GM06990 (cell line): ENCODE results near the gene IL7R.
"Not testable (repeated sequence)": the region's sequence is repeated elsewhere in the genome, so short reads cannot be mapped to it uniquely, and the experiment has no call there.

Experiments used
- DNase-seq: peaks from one replicate; pipeline ENCODE4 v3.0.0-alpha.2; 2011; ENCODE audit not compliant: insufficient read length; ENCODE audit errors: extremely low read depth
- H3K27me3 ChIP-seq: replicated peaks from 2 replicates; pipeline ENCODE4 v1.6.0; 2011; ENCODE audit warnings: low read length; ENCODE audit not compliant: control insufficient read depth, insufficient read depth
- H3K36me3 ChIP-seq: 2 replicates; pipeline ENCODE4 v1.5.1; 2011; ENCODE audit warnings: low read length; ENCODE audit not compliant: control insufficient read depth, insufficient read depth
- H3K4me3 ChIP-seq: replicated peaks from 2 replicates; pipeline ENCODE4 v1.5.1; 2011; ENCODE audit warnings: low read depth, mild to moderate bottlenecking, control low read depth, low read length
- TF ChIP-seq, protein P1 (sequence below): IDR thresholded peaks from 2 replicates; pipeline ENCODE4 v1.5.1; 2011; ENCODE audit warnings: low read length, control low read depth, mild to moderate bottlenecking, inconsistent platforms; ENCODE audit not compliant: insufficient read depth, poor library complexity, severe bottlenecking

IL7R gene

DNA sequence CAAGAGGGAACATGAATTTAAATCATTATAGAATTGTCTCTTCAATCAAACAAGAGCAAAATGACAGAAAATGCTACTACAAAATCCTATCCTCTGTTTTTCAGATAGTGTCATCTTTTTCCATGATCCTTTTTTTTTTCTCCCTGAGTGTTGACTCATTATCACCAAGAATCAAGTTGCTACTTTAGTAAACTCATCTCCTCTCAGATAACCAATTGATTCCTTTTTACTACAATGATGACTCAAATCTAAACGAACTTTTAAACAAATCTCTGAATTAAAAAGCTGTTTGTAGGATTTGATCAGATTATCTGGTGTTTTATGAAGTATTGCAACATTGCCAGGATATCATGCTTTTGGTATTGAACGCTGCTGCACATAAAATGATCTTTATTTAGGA, 23.9 kb upstream of the IL7R start:
- Histone ChIP-seq H3K27me3 (no peaks in the 10 kb centered on the region), H3K4me3 (no peak overlapping the region), H3K36me3 (no peaks in the 10 kb centered on the region)
- TF ChIP-seq, protein P1, sequence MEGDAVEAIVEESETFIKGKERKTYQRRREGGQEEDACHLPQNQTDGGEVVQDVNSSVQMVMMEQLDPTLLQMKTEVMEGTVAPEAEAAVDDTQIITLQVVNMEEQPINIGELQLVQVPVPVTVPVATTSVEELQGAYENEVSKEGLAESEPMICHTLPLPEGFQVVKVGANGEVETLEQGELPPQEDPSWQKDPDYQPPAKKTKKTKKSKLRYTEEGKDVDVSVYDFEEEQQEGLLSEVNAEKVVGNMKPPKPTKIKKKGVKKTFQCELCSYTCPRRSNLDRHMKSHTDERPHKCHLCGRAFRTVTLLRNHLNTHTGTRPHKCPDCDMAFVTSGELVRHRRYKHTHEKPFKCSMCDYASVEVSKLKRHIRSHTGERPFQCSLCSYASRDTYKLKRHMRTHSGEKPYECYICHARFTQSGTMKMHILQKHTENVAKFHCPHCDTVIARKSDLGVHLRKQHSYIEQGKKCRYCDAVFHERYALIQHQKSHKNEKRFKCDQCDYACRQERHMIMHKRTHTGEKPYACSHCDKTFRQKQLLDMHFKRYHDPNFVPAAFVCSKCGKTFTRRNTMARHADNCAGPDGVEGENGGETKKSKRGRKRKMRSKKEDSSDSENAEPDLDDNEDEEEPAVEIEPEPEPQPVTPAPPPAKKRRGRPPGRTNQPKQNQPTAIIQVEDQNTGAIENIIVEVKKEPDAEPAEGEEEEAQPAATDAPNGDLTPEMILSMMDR, result no peak
- DNase-seq, result no peak

DNA sequence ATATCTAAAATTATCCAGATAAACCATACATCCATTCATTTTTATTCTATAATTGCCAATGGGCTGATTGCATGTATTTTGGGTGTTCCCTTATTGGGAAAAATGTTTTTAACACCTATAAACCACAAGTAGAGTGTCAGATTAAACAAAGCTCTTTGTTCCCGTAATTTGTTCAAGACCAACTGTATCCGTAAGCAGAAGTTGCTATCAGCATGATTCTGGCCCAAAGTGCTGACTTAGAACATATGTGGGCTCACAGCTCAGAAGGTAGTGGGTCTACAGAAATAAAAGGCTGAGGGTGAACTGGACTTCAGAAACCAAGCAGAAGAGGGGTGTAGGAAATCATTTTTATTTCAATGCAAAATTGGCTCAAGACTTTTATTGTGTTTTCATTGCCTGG, 23.5 kb upstream of the IL7R start:
- no peak for DNase-seq
- no peaks in the 10 kb centered on the region for H3K36me3 ChIP-seq
- H3K27me3 ChIP-seq, result no peaks in the 10 kb centered on the region
- no peak overlapping the region for H3K4me3 ChIP-seq
- TF ChIP-seq, protein P1, result no peak

DNA sequence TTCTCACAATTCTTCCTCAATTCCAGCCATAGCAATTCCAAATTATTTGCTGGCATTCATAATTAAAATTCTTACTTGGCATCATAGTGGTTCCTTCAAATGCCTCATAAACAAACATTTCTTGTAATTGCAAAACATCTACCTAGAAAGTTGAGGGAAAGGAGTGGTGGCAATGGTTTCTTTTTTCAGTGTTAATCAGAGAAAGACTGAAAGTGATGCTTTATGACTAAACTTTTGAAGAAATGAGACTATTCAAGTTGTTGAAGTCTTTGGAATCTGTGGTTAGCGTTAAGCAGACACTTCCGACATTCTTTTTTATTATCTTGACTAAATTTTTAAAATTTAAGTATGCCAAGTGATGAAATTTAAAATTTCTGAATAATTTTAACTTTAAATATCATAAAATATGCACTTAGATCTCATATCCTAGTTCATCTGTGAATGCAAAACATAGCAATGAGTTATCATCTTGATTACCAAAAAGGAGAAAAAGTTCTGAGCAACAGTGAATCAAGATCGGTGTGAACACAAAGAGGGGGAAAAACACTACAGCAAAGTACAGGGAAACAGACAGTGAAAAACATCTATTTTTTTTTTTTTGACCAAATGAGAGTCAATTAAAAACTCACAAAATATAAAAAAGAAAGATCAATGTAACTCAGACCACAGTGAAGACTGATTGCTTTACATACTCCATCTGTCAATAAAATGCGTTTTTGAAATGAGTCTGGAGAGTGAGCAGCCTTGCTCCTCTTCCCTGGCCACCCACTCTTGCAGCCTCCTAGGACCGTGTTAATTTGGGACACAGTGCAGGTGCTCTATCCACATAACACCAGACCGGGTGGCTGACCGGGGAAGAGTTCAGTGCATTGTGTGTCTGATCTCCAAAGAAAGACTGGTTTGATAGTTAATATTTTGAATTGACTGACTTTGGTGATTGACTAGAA, 20.6 kb upstream of the IL7R start:
- Histone ChIP-seq H3K27me3 (no peaks in the 10 kb centered on the region), H3K4me3 (no peak overlapping the region), H3K36me3 (no peaks in the 10 kb centered on the region)
- TF ChIP-seq, protein P1, result no peak
- no peak for DNase-seq

DNA sequence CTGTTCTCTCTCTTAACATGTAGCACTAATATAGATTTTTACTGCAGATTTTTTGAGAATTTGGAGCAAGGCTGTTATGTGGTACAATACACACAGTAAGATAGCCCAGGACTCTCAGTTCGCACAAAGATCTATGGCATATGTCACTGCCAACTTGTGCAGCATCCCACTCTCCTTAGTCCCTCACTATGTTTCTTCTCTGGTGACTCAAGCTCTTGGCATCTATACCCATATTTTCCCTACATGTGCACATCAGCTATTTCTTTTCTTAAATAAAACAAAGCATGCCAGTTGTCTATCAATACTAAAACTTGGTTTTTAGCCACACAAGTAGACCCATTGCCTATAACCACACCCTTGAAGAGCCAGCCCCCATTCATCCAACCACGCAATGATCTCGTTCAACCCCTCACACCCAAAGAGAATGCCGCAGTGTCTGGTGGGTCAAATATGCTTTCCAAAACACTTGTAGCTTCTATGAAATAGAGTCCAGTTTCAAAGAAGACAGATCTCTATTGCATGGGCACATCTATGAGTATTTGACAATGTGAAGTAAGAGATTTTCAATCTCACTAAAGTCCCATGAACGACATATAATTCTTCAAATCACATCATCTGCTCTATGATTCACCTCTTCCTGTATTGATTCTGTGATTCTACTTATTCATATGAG, 18.2 kb upstream of the IL7R start:
- TF ChIP-seq, protein P1, result no peak
- H3K36me3 ChIP-seq, result no peaks in the 10 kb centered on the region
- no peak overlapping the region for H3K4me3 ChIP-seq
- DNase-seq, result no peak
- H3K27me3 ChIP-seq, result no peaks in the 10 kb centered on the region

DNA sequence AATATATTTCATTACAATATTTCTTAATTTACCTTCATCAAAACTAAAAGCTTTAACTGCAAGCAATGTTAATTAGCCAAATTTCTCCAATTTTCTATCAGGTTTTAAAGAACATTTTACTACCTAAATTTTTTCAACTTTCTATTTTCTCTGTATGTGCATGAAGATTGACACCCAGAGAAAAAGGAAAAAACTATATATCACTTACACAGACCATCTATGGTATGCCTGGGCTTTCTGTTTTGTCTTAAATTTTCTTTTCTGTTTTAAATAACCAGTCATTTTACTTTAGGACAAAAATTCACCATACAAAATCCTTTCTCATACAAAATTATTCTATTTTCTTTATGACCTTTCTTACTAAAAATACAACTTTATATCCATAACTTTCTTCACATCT, 13.8 kb upstream of the IL7R start:
- Histone ChIP-seq H3K4me3 (no peak overlapping the region), H3K27me3 (no peaks in the 10 kb centered on the region), H3K36me3 (no peaks in the 10 kb centered on the region)
- TF ChIP-seq, protein P1, result no peak
- DNase-seq, result no peak

DNA sequence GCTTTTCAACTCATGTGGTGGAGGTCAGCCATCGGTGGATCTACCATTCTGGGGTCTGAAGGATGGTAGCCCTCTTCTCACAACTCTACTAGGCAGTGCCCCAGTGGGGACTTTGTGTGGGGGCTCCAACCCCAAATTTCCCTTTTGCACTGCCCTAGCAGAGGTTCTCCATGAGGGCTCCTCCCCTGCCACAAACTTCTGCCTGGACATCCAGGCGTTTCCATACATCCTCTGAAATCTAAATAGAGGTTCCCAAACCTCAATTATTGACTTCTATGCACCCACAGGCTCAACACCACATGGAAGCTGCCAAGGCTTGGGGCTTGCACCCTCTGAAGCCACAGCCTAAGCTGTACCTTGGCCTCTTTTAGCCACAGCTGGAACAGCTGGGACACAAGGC, 11.2 kb upstream of the IL7R start:
- H3K36me3 ChIP-seq, DNase-seq, H3K4me3 ChIP-seq, H3K27me3 ChIP-seq: not testable (repeated sequence)
